GM10266 (cell line): ENCODE data around the gene BNC2.

Experiments used
- DNase-seq: peaks from one replicate; pipeline ENCODE4 v3.0.0; 2012; ENCODE audit errors: extremely low spot score
- TF ChIP-seq, protein P1 (sequence below): IDR thresholded peaks from 2 replicates; pipeline ENCODE4 v1.5.1; 2012; ENCODE audit warnings: mild to moderate bottlenecking, low read depth; ENCODE audit not compliant: control insufficient read depth, insufficient read depth; ENCODE audit errors: missing control alignments

The BNC2 gene

DNA sequence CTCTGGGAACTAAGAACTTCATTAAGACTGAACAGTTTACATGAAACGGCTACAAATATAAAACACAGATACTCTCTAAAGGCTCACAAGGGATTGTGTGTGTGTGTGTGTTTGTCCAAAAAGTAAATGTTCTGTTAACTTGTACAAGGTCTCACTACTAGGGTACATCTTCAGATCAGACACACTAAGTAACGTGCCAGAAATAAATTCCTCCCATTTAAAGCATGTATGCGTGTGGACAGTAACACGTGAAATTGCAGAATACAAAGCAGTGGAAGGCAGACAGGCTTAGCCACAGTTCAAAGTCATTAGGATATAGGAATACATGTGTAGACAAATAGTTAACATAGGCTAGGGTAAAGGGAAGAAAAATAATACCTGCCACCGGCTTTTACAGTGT is 1.8 kb downstream of the BNC2 start:
- TF ChIP-seq, protein P1, sequence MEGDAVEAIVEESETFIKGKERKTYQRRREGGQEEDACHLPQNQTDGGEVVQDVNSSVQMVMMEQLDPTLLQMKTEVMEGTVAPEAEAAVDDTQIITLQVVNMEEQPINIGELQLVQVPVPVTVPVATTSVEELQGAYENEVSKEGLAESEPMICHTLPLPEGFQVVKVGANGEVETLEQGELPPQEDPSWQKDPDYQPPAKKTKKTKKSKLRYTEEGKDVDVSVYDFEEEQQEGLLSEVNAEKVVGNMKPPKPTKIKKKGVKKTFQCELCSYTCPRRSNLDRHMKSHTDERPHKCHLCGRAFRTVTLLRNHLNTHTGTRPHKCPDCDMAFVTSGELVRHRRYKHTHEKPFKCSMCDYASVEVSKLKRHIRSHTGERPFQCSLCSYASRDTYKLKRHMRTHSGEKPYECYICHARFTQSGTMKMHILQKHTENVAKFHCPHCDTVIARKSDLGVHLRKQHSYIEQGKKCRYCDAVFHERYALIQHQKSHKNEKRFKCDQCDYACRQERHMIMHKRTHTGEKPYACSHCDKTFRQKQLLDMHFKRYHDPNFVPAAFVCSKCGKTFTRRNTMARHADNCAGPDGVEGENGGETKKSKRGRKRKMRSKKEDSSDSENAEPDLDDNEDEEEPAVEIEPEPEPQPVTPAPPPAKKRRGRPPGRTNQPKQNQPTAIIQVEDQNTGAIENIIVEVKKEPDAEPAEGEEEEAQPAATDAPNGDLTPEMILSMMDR, result no peak
- no peak for DNase-seq

- TF ChIP-seq, protein P1, result no peak
- no peak for DNase-seq
Observed at GRCh38 chr9:16867576-16868311, 2.7 kb downstream of the BNC2 start.

DNA sequence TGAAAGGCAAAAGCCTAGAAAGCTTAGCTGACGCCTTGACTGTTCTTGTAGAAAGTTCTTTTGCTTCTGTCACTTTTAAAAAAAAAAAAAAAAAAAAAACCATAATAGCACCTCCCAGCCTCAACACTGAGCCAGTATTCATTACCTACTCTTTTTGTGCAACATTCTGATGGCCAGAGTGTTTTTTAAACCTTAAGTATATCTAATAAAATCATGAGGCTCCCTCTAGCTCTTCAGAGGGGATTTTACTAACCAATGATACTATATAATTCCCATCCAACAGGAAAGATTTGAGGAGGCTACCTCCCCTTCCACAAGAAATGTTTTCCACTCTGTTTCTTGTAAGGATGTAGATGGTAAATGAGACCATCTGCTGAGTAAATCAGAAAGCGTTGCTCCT is 3.9 kb downstream of the BNC2 start:
- TF ChIP-seq, protein P1, result no peak
- no peak for DNase-seq

DNA sequence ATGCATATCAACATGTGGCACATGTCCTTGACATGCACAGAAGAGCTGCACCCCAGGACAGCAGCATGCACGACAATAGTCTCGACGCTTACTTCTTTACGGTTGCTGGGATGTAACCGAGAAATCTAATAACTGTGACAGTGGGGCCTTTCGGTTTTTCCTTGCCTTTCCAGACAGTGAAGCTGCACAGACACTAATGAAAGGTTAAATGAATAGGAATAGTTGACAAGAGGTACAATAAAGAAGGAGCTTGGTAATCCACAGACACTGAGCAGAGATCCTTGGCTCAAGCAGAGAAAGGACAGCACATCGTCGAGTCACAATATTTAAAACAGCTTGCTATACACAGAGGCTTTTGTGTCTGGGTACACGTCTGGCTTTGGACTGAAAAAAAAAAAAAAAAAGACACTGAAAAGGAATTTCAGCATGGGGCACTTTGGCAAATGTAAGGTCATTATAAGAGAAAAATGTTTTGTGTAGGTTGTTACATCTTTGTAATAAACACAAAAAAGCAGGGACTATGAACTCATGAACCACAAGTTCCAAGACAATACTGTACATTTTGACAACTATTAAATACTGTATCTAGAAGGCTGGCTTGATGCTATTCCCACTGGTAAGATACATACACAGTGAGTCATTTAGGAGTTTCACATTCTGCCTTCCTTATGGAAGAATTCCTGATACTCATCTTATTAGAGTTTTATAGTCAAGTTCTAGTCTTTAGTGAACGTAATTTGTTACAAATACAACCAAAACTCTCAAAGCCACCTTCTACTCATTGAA is 5.6 kb downstream of the BNC2 start:
- DNase-seq, result no peak
- TF ChIP-seq, protein P1, result no peak

- DNase-seq, result no peak
- TF ChIP-seq, protein P1, result no peak
Observed at GRCh38 chr9:16848179-16848578, 22.3 kb downstream of the BNC2 start.

GRCh38 chr9:16846986-16847385 is 23.5 kb downstream of the BNC2 start:
- no peak for DNase-seq
- TF ChIP-seq, protein P1, result no peak

DNA sequence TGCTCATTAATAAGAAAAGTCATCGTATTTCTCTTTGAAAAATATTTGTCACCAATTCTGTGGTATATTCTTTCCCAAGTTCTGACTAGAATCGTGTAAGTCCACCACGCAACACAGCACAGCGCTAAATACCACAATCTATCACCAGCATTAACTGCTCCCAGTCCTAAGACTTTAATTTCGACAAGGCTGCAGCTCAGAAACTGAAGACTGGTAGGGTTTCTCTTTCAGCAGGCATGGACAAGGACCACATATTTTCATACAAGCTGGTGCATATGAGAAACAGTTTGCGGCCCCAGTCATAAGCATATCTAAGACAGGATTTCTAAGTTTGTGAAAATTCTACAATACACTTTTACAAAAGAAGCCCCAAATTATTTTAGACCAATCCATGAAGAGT is 24.1 kb downstream of the BNC2 start:
- TF ChIP-seq, protein P1, result no peak
- DNase-seq, result no peak
